GM21825 (cell line): ENCODE measurements around the gene WRAP73.

Source experiments
- ATAC-seq: cut with Tn5 transposase; IDR thresholded peaks from one replicate; pipeline ENCODE4 v1.9.1; 2021; ENCODE audit warnings: mild to moderate bottlenecking, moderate library complexity; ENCODE audit not compliant: unreplicated experiment

The WRAP73 gene, protein sequence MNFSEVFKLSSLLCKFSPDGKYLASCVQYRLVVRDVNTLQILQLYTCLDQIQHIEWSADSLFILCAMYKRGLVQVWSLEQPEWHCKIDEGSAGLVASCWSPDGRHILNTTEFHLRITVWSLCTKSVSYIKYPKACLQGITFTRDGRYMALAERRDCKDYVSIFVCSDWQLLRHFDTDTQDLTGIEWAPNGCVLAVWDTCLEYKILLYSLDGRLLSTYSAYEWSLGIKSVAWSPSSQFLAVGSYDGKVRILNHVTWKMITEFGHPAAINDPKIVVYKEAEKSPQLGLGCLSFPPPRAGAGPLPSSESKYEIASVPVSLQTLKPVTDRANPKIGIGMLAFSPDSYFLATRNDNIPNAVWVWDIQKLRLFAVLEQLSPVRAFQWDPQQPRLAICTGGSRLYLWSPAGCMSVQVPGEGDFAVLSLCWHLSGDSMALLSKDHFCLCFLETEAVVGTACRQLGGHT

DNA sequence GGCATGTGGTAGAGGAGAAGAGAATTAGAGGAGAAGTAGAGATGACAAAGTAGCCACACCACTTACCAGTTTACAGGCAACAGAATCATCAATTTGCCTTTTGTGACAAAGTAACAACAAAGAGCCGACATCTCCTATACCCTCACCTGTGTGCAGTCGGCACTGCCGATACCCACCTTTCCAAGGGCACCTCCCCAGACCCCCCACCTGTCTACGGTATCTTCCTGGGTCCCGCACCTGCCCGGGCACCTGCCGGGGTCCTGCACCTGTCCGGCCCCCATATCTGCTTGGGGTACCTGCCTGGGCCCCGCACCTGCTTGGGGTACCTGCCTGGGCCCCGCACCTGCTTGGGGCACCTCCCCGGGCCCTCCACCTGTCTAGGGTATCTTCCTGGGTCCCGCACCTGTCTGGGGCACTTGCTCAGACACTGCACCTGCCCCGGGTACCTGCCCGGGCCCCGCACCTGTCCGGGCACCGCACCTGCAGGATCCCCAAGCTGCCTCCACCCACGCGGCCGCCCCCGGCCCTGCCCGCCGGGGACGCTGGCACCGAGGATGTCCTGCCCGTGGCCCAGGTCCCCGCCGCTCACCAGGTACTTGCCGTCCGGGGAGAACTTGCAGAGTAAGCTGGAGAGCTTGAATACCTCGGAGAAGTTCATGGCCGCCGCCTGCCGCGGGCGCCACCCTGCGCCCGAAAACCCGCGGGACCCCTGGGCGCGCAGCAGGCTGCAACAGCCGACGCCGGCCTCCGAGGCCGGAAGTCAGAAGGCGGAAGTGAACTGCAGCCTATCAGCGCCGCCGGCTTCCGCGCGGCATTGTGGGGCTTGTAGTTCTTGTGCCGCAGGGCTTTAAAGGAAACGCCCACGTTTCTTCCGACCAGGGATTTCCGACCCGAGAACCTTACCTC lies at the start of gene WRAP73:
Gene WRAP73 (minus strand): TSS at position 762 of the 906 bp plus-strand sequence. CDS start 104 bp downstream, at position 658.
- peak; percentile 80 for ATAC-seq

DNA sequence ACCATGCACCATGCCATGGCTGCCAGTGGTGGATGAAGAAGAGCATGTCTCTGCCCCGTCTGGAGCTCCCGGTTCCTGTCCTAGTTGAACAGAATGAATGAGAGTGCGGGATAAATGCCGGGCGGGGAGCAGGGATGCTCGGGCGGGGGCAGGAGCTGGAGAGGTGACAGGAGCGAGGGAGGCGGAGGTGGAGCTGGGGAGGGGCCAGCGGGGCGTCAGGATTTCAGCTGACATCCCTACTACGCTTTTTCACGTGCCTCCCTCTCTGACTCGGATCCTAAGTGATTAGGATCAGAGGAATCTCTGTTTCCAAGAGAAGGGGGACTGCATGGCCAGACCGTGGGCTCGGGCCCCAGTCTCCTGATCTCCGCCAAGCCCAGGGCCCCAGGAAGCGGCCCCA lies 49.7 kb upstream of the WRAP73 start:
- no peak for ATAC-seq

DNA sequence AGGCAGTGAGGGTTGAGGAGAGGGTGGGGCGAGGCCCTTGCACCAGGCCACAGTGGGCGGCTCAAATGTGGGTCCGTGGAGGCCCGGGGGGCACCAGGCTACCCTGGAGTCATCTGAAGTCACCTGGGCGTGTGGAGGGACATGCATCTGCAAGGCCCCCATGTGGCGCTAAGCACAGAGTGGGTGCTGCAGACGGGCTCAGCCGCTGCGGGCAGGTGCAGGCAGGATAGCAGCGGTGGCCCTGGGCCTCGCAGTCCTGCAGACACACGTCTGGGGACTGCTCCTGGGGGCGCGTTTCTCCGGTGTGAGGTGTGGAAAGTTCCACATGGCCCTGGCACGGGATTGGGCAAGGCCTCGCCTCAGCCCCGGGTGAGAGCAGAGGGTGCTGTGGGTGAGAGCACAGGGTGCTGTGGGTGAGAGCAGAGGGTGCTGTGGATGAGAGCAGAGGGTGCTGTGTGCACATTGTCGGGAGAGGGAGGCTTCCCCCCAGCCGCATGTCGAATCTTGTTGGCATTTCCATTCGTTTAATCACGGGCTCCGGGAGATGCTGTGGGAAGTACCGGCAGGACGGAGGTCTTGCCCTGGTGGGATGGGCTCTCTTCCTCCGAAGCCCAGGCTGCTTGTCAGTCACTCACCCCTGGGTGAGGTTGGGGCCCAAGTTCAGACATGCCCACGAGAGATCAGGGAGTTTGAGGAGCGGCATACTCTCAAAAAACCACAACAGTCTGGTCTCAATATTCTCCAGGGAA lies 48.9 kb upstream of the WRAP73 start:
- no peak for ATAC-seq

DNA sequence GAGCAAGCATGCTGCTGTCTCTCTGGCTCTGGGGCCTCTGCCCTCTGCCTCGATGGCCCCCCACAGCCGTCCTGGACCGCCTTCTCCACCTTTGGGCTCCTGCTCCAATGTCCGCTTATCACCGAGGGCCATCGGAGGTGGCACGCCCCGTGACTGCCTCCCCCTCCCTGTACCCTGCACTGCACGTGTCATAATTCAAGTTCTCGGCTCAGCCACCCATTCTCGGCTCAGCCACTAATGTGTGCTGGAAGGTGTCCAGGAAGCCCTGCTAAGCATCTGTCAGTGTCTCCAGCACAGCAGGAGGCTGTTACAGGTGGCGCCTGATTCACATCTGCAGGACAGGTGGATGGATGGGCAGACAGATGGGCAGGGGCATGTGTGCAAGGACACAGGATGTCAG lies 47.9 kb upstream of the WRAP73 start:
- ATAC-seq = no peak

DNA sequence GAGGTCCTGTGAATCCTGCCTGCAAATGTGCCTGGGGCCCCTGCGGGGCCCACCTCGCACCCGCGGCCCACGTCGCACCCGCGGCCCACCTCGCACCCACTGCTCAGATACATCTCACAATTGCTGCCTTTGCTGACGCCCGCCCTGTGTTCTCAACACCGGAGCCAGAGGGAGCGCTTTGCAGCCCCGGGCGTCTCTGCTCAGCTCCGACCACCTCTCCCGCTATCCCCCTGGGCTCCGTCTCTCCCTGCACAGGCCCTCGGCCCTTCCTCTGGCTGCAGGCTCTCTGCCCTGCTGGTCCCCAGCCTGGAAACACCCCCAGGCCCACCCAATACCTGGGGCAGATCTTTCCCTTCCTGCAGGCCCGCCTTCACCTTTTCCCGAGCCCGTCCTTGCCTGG lies 47.2 kb upstream of the WRAP73 start:
- ATAC-seq = no peak

DNA sequence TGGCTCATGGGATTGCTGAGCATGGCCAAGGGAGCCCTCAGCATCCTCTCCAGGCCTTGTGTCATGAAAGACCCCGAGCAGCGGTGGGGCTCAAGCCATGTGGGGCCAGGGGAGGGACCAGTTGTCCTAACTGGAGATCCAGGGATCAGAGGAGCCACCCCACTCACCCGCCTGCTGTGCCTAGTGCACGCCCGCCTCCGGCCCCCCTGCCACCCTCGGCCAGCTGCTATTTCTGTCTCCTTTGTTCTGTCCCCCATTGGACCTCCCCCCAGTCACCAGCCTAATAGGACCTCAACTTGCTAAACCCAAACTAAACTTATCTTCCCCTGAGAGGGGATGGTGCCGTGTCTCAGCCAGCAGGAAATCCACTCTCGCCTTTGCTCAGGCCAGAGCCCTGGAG lies 46.8 kb upstream of the WRAP73 start:
- ATAC-seq = no peak

DNA sequence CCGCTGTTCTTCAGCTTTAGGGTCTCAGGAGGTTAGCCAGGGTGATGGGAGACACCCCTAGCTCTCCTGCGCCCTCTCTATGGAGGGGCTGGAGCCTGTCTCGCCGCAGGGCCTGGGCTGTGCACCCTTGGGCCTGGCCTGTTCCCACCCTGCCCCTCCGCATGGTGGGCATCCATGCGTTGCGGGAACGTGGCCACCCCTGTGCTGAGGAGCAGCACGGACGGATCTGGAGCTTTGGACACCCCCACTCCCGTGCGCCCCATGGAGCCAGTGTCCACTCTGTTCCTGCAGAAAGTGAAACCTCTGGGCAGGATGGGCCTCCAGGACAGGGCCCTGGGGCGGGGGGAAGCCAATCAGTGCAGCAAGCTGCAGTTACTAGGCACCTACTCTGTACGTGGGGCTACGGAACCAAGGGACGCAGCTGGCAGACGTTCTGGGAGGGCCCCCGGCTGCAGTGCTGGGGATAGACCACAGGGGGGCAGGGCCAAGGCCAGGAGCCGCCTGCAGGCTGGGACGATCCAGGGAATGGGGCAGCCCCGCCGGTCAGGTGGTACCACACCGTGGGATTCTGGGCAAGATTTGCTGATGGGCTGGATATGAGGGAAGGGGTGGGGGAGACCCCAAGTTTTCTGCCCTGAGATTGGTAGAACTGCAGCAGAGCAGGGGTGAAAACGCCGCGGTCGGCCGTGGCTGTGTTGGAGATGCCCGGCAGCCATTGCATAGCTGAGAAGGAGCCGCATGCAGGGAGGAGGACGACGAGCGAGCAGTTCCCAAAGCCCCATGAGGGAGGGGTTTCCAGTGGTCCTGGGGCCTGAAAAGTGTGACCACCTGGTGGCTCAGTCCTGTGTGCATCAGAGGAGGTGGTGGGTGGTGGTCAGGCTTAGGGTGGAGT lies 45.7 kb upstream of the WRAP73 start:
- ATAC-seq = no peak

DNA sequence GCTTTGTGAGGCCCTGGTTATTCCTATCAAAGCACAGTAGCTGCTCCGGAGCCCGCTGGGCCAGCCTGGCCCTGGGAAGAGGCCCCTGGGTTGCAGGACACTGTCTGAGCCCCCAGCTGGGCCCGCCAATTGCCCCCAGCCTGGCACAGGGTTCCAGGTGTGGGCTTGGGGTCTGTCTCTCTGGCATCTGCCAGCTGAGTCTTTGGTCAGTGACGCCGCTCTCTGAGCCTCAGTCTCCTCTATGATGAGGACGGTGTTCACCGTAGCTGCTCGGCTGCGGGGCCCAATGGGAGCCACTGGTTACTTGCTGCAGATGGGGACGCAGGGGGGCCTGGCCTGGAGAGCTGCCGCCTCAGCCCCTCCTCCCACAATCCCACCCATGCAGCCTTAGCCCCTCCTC lies 43.4 kb upstream of the WRAP73 start:
- no peak for ATAC-seq

DNA sequence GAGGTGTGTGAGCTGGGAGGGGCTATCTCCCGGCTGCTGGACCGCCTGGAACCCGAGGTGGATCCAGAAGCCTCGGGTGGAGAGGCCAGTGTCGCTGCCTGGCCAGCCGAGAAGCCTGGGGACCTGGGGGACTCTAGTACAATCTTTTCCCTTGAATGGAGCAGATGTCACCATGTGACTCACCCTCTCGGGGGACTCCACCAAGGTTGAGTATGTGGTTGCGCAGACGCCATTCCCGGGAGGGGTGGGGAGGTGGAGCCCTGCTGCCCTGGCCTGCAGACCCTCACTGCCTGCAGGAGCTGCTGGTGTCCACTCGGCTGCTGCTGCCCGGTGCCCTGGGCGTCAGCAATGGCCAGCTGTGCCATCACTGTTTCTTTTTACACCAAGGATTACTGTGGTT lies 42.7 kb upstream of the WRAP73 start:
- ATAC-seq = no peak

DNA sequence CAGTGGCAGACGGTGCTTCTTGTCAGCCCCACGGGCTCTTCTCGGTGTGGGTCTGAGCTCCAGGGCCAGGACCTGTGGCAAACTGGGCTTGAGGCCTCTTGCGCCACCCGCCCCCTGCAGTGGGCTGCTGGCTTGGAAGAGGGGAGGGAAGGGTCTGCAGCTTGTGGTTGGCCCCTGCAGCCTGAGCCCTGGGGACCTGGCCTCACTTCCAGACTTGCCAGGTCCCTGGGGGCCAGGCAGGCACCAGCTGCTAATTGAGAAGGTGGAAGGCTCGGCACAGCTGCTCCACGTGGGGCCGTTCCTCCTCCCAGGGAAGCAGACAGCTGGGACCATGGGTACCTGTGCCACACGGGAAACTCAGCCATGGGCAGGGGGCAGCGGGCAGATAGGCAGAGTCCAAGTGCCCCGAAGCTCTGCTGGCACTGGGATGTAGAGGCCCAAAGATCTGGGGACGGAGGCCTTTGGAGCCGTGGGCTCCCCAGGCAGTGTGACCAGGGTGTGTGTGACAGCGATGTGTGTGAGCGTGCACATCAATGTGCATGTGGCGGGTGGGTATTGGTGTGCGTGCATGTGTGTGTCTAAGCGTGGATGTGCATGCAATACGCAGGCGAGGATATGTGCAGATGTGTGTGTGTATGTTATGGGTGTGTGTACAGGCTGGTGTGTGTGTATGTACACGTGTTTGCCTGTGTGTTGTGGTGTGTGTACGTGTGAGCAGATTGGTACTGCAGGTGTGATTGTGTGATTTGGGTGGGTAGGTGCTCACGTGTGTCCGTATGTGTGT lies 41.7 kb upstream of the WRAP73 start:
- ATAC-seq = no peak

DNA sequence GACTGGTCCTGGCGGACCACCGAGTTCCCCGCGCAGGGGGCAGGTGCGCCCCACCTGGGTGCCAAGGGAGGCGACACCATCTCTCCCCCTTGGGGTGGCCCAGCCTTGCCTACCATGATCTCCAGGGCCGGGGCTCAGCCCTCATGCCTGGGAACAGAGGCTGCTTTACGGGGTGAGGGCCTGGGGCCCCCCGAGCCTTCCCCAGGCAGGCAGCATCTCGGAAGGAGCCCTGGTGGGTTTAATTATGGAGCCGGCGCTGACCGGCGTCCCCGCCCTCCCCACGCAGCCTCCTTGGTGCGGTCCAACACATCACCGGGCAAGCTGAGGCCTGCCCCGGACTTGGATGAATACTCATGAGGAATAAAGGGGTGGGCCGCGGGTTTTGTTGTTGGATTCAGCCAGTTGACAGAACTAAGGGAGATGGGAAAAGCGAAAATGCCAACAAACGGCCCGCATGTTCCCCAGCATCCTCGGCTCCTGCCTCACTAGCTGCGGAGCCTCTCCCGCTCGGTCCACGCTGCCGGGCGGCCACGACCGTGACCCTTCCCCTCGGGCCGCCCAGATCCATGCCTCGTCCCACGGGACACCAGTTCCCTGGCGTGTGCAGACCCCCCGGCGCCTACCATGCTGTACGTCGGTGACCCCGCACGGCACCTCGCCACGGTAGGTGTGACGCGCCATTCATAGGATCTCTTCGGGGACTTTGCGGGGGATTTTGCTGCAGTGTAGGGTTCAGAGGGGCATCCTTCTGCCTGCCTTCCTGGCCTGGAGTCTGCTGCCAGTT lies 40.6 kb upstream of the WRAP73 start:
- ATAC-seq = no peak

DNA sequence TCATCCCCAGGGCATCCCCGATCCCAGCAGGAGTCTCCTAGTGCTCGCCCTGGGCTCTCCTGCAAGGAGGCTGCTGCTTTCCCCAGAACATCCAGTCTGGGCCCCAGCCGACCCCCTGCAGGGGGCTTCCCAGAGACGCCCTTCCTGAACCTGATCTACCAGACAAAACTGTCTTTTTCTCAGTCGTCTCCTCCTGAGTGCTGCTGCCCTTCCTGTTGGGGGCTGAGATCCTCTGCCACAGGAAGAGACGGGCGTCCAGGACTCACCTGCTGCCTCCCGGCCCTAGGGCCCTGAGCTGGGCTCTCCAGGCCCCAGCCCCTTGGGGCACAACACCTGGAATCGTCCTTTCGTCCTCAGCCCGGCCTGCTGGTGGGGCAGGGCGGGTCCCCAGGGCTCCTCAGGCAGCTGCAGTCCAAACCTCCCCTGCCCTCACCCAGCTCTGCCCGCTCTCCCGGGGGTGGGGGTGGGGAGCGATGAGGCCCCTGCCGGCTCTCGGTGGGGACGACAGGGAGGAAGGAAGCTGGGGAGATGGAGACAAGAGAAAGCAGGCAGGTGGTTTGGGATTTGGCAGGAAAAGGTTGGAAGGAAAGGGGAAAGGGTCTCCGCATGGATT lies 39.3 kb upstream of the WRAP73 start:
- ATAC-seq = no peak

DNA sequence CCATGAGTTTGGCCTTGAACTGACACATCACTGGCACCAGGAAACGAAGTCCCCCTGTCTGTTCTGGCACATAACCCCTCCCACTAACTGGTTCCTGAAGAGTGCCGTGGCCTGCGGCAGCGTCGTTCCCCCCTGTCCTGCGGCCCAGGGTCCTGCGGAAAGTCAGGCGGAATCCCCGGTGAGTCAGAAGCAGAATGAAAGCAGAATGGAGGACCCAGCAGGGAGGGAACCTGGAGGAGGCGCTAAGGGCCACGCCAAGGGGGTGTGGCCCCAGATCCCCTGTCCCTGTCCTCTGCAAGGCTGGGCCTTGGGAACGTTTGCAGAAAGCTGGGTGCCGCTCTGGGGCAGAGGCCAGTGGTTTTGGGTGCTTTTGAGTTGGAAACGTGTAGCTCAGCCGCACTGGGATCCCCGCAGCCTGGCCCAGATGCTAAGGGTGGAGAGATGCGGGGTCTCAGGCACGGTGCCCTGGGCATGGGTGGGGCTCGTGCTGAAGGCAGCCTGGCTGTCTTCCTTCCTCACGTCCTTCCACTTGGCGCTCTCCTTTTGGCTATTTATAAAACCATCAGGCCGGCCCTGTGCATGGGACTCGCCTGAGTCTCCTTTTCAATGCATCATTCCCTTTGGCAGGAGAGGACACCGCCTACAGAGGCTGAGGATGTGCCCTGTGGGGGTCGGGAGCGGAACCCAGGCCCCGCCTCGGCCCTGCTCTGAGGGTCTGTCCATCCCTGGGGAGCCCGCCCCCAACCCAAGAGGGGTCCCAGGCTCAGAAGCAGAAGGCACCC lies 38.6 kb upstream of the WRAP73 start:
- no peak for ATAC-seq

DNA sequence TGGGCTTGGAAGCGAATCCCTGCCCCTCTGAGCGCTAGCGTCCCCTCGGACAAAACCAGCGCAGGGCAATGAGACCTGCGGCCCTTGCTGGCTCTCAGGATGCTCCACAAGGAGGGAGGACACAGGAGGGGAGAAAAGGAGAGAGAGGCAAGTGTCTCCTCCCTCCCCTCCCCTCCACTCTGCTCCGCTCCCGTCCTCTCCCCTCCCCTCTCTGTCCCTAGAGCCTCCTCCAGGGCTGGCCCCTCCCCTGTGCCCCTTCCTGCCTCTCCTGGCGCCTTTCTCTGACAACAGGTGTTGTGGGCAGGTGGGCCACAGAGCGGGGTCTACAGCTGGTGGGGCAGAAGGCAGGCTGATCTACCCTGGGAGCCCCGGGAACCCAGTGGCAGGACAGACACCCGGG lies 37.6 kb upstream of the WRAP73 start:
- ATAC-seq = no peak

DNA sequence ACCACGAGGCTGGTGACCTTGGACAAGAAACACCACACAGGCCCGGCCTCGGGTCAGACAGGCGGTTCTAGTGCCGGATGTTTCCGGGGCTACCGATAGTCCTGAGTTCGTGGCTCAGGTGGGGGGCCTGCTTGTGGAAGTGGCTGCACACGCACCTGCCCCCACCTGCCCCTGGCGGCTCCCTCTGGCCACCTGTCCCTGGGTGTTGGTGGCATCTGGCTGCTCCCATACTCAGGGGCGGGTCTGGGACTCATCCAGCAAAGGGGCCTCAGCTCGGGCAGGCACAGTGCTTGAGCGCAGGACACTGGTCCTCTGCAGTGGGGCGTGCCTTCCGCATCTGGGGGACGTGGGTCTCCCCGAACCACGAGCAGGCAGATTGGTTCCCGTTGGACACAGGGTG lies 36.0 kb upstream of the WRAP73 start:
- ATAC-seq = no peak

DNA sequence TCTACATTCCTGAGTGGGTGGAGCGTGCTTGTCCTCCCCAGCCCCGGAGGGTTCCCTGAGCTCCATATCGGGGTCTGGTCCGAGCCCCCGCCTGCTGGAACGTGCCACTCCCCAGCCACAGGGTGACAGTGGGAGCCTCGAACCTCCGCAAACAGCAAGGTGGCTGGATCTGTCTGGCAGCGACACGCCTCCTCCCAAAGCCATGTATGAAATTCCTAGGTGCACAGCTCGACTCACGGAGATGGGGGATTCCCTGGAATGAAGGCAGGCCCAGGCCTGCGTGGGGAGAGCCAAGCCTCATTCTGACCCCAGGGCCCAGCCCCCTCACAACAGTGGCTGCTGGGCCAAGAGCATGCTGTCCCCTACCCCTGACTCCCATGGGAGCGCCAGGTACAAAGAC lies 35.3 kb upstream of the WRAP73 start:
- ATAC-seq = no peak

DNA sequence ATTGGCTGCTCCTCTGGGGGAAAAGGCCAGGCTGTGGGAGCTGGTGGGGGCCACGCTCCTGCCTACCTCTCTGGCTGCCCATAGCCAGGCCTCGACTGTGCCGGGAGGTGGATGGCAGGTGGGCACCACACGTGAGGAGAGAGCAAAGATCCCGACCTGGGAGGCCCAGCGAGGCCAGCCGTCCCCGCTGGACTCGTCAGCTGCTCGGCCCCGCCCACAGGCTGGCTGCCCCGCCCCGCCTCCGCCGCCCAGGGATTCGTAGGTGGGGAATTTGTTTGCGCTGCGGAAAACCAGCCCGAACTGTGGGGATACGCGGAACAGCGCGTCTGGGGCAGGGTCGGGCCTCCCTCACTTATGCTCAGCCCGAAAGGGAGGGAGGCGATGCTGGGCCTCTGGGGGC lies 34.1 kb upstream of the WRAP73 start:
- ATAC-seq = no peak
